SK-N-SH (cell line): ENCODE results near the gene LRRC34. TPM values are rescaled to one million over a fixed set of nuclear protein-coding genes. Genes with fewer than 3 reads are reported as not detected.

Source experiments
- CTCF ChIA-PET: fragments of 300-600, 350-600 bp; formaldehyde crosslinking; extraction: SDS; loops from one replicate; lab custom pipeline; 2021; lab: Yijun Ruan, JAX
- POLR2A ChIA-PET: fragments of 350-600 bp; sonication (Branson Sonifier 250); formaldehyde crosslinking; extraction: SDS; loops from one replicate; lab custom pipeline; 2020; ENCODE audit warnings: antibody characterized with exemption, inconsistent platforms; lab: Yijun Ruan, JAX
- DNase-seq: peaks from one replicate; pipeline ENCODE4 v3.0.0; 2012
- H2AFZ ChIP-seq: fragments of 200-600 bp; sonication (generic); 2 replicates; pipeline ENCODE4 v1.8.1; 2016; ENCODE audit warnings: antibody characterized with exemption, mild to moderate bottlenecking, low read depth
- H3F3A ChIP-seq: fragments of 200-600 bp; sonication (generic); replicated peaks from 2 replicates; pipeline ENCODE3; 2016; ENCODE audit warnings: antibody characterized with exemption, mild to moderate bottlenecking; ENCODE audit not compliant: insufficient read depth
- H3K27ac ChIP-seq, 2 experiments: fragments of 200-500 bp in 1 of 2; fragments of 200-600 bp in 1 of 2; sonication (Bioruptor generic) in 1 of 2; sonication (generic), shearing (Covaris generic) in 1 of 2; 2 replicates each; pipeline versions ENCODE4 v1.5.1 to v1.6.1; 2014 to 2016; ENCODE audit warnings: low read depth in 2 of 2, inconsistent platforms in 1 of 2, low read length in 1 of 2, mild to moderate bottlenecking in 1 of 2, mixed read lengths in 1 of 2
- H3K27me3 ChIP-seq: fragments of 200-600 bp; sonication (generic), shearing (Covaris generic); 2 replicates; pipeline ENCODE4 v1.6.1; 2016; ENCODE audit warnings: mixed run types; ENCODE audit not compliant: insufficient read depth
- H3K36me3 ChIP-seq, 2 experiments: fragments of 200-500 bp in 1 of 2; fragments of 200-600 bp in 1 of 2; sonication (Bioruptor generic) in 1 of 2; sonication (generic) in 1 of 2; replicated peaks in 1 of 2; 2 replicates each; pipeline versions ENCODE3 to v1.5.1; 2014 to 2016; ENCODE audit warnings: low read length in 1 of 2, mild to moderate bottlenecking in 1 of 2; ENCODE audit not compliant: insufficient read depth in 2 of 2, control insufficient read depth in 1 of 2
- H3K4me1 ChIP-seq, 2 experiments: fragments of 200-500 bp in 1 of 2; fragments of 200-600 bp in 1 of 2; sonication (Bioruptor generic) in 1 of 2; sonication (generic), shearing (Covaris generic) in 1 of 2; 2 replicates each; pipeline versions ENCODE4 v1.5.1 to v1.6.1; 2014 to 2016; ENCODE audit warnings: low read depth in 1 of 2, low read length in 1 of 2, mixed run types in 1 of 2; ENCODE audit not compliant: insufficient read depth in 2 of 2, control insufficient read depth in 1 of 2
- H3K4me2 ChIP-seq: fragments of 200-600 bp; sonication (generic), shearing (Covaris generic); 2 replicates; pipeline ENCODE4 v1.6.1; 2017; ENCODE audit warnings: mixed run types
- H3K4me3 ChIP-seq, 2 experiments: fragments of 200-500 bp in 1 of 2; fragments of 200-600 bp in 1 of 2; sonication (Bioruptor generic) in 1 of 2; sonication (generic), shearing (Covaris generic) in 1 of 2; 2 replicates each; pipeline versions ENCODE4 v1.5.1 to v1.8.1; 2014 to 2016; ENCODE audit warnings: low read depth in 2 of 2, inconsistent platforms in 1 of 2, low read length in 1 of 2, mild to moderate bottlenecking in 1 of 2, mixed read lengths in 1 of 2, moderate library complexity in 1 of 2
- H3K79me2 ChIP-seq: fragments of 200-600 bp; sonication (generic); 2 replicates; pipeline ENCODE4 v1.8.1; 2017; ENCODE audit warnings: mild to moderate bottlenecking; ENCODE audit not compliant: insufficient read depth
- H3K9ac ChIP-seq: fragments of 200-600 bp; sonication (generic); 2 replicates; pipeline ENCODE4 v1.6.1; 2017; ENCODE audit warnings: mixed run types
- H3K9me2 ChIP-seq: fragments of 200-600 bp; sonication (generic); 2 replicates; pipeline ENCODE4 v1.6.1; 2017; ENCODE audit warnings: mixed run types
- H3K9me3 ChIP-seq: fragments of 200-600 bp; sonication (generic); 2 replicates; pipeline ENCODE4 v1.6.1; 2017; ENCODE audit warnings: mixed run types, mild to moderate bottlenecking, moderate library complexity
- H4K20me1 ChIP-seq: fragments of 200-600 bp; sonication (generic); 2 replicates; pipeline ENCODE4 v1.6.1; 2017; ENCODE audit warnings: mild to moderate bottlenecking, mixed run types; ENCODE audit not compliant: insufficient read depth
- CHD2 ChIP-seq: fragments of 150-350 bp; IDR thresholded peaks from 2 replicates; pipeline ENCODE4 v1.6.1; 2018; ENCODE audit warnings: low read length; ENCODE audit not compliant: partially characterized antibody
- EP300 ChIP-seq, 2 experiments: IDR thresholded peaks; 2 replicates each; pipeline versions ENCODE4 v1.4.0 to v1.6.1; 2012; ENCODE audit warnings: borderline replicate concordance in 1 of 2, low read depth in 1 of 2, low read length in 1 of 2
- EZH2phosphoT487 ChIP-seq: fragments of 200-600 bp; sonication (generic); IDR thresholded peaks from 2 replicates; pipeline ENCODE4 v1.6.1; 2017; ENCODE audit warnings: low read depth, mixed run types, mild to moderate bottlenecking, antibody characterized with exemption, moderate library complexity, borderline replicate concordance
- FOSL2 ChIP-seq: IDR thresholded peaks from 2 replicates; pipeline ENCODE4 v1.4.0; 2012; ENCODE audit warnings: low read depth, mild to moderate bottlenecking, moderate library complexity, borderline replicate concordance
- FOXM1 ChIP-seq: IDR thresholded peaks from 2 replicates; pipeline ENCODE4 v1.4.0; 2012; ENCODE audit warnings: low read depth, mild to moderate bottlenecking
- GATA2 ChIP-seq: sonication (generic); formaldehyde crosslinking; IDR thresholded peaks from 2 replicates; pipeline ENCODE4 v1.5.0; 2020; ENCODE audit warnings: mild to moderate bottlenecking, missing genetic modification reagents
- JUND ChIP-seq: IDR thresholded peaks from 2 replicates; pipeline ENCODE4 v1.4.0; 2012
- MEF2A ChIP-seq: IDR thresholded peaks from 2 replicates; pipeline ENCODE4 v1.4.0; 2012; ENCODE audit warnings: low read depth, borderline replicate concordance
- MXI1 ChIP-seq: IDR thresholded peaks from 2 replicates; pipeline ENCODE4 v1.6.1; 2012; ENCODE audit warnings: mild to moderate bottlenecking, low read depth, low read length, improper control_type of control experiment
- NRF1 ChIP-seq: IDR thresholded peaks from 2 replicates; pipeline ENCODE4 v1.6.1; 2012; ENCODE audit warnings: low read depth, mild to moderate bottlenecking, low read length
- POLR2AphosphoS5 ChIP-seq: IDR thresholded peaks from 2 replicates; pipeline ENCODE4 v1.6.1; 2012; ENCODE audit warnings: low read depth, low read length
- RXRA ChIP-seq: IDR thresholded peaks from 2 replicates; pipeline ENCODE4 v1.4.0; 2012; ENCODE audit warnings: low read depth, mild to moderate bottlenecking, borderline replicate concordance
- YY1 ChIP-seq: IDR thresholded peaks from 2 replicates; pipeline ENCODE4 v1.4.0; 2012; ENCODE audit warnings: low read depth, mild to moderate bottlenecking
- WGBS: methylation state at CpG from one replicate; pipeline ENCODE4 v1.1.6; 2017; ENCODE audit warnings: low lambda C conversion rate; 5-methylcytosine and 5-hydroxymethylcytosine counted together
- polyA plus RNA-seq, 3 experiments: library from polyadenylated mRNA; depleted of rRNA; stranded (reverse); fragments of >200 nt; gene quantifications; 2 replicates each; pipeline ENCODE4 v1.2.3, GENCODE V29; 2012
- TF ChIP-seq, protein P1 (sequence below): fragments of 150-350 bp; IDR thresholded peaks from 2 replicates; pipeline ENCODE4 v1.6.1; 2016; ENCODE audit warnings: mild to moderate bottlenecking, low read depth, low read length
- TF ChIP-seq, protein P2 (sequence below): fragments of 200-600 bp; sonication (generic); IDR thresholded peaks from 2 replicates; pipeline ENCODE4 v1.6.1; 2017; ENCODE audit warnings: antibody characterized with exemption, mild to moderate bottlenecking, moderate library complexity
- TF ChIP-seq, protein P3 (sequence below): IDR thresholded peaks from 2 replicates; pipeline ENCODE4 v1.6.1; 2012; ENCODE audit warnings: mild to moderate bottlenecking, low read depth, low read length, moderate library complexity

LRRC34 gene
- polyA plus RNA-seq, 1 of the 3 experiments (the other 2 are of a cell fraction): 1.6 TPM

DNA sequence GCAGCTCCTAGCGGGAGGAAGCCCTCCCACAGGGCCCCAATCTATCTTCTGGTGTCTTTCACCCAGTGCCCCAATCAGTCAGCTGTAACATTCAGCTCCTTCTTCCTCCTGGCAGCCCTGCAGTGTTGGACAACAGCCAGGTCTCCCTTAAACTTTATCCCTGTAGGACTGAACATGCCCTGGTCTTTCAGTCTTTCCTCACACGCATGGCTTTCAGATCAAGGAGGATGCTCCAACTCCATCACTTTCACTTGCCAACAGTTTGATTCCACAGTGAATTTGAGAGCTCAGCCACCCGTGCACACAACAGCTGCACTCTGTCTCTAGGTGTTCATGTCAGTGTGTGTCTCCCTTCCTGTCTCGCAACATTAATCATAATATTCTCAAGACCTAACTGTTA is 28.5 kb upstream of the LRRC34 start:
- Histone ChIP-seq H3K4me2 (no peak overlapping the region), H3K9ac (no peak overlapping the region), H4K20me1 (no peaks in the 10 kb centered on the region), H3K27me3 (no peaks in the 10 kb centered on the region), H2AFZ (no peak overlapping the region), H3K4me1 (peaks cover 0 to 4% of the 10 kb centered on the region in 2 experiments; a peak in 1 of 4 replicates), H3K36me3 (no peaks in the 10 kb centered on the region), H3K79me2 (no peaks in the 10 kb centered on the region), H3K9me2 (no peaks in the 10 kb centered on the region), H3F3A (no peaks in the 10 kb centered on the region), H3K27ac (no peak overlapping the region), H3K4me3 (no peak overlapping the region), H3K9me3 (no peaks in the 10 kb centered on the region)
- TF ChIP-seq RXRA (no peak), GATA2 (no peak), YY1 (no peak), MXI1 (no peak), EP300 (IDR thresholded peaks at IDR 0.05; ENCODE audit: borderline replicate concordance in 1 of 2, low read depth in 1 of 2, low read length in 1 of 2) (no peak), CHD2 (no peak), FOSL2 (no peak), MEF2A (no peak), EZH2phosphoT487 (no peak), POLR2AphosphoS5 (no peak), FOXM1 (no peak), JUND (no peak), NRF1 (no peak)
- TF ChIP-seq, protein P1, sequence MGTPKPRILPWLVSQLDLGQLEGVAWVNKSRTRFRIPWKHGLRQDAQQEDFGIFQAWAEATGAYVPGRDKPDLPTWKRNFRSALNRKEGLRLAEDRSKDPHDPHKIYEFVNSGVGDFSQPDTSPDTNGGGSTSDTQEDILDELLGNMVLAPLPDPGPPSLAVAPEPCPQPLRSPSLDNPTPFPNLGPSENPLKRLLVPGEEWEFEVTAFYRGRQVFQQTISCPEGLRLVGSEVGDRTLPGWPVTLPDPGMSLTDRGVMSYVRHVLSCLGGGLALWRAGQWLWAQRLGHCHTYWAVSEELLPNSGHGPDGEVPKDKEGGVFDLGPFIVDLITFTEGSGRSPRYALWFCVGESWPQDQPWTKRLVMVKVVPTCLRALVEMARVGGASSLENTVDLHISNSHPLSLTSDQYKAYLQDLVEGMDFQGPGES: no peak
- TF ChIP-seq, protein P2, sequence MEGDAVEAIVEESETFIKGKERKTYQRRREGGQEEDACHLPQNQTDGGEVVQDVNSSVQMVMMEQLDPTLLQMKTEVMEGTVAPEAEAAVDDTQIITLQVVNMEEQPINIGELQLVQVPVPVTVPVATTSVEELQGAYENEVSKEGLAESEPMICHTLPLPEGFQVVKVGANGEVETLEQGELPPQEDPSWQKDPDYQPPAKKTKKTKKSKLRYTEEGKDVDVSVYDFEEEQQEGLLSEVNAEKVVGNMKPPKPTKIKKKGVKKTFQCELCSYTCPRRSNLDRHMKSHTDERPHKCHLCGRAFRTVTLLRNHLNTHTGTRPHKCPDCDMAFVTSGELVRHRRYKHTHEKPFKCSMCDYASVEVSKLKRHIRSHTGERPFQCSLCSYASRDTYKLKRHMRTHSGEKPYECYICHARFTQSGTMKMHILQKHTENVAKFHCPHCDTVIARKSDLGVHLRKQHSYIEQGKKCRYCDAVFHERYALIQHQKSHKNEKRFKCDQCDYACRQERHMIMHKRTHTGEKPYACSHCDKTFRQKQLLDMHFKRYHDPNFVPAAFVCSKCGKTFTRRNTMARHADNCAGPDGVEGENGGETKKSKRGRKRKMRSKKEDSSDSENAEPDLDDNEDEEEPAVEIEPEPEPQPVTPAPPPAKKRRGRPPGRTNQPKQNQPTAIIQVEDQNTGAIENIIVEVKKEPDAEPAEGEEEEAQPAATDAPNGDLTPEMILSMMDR: no peak
- TF ChIP-seq, protein P3, sequence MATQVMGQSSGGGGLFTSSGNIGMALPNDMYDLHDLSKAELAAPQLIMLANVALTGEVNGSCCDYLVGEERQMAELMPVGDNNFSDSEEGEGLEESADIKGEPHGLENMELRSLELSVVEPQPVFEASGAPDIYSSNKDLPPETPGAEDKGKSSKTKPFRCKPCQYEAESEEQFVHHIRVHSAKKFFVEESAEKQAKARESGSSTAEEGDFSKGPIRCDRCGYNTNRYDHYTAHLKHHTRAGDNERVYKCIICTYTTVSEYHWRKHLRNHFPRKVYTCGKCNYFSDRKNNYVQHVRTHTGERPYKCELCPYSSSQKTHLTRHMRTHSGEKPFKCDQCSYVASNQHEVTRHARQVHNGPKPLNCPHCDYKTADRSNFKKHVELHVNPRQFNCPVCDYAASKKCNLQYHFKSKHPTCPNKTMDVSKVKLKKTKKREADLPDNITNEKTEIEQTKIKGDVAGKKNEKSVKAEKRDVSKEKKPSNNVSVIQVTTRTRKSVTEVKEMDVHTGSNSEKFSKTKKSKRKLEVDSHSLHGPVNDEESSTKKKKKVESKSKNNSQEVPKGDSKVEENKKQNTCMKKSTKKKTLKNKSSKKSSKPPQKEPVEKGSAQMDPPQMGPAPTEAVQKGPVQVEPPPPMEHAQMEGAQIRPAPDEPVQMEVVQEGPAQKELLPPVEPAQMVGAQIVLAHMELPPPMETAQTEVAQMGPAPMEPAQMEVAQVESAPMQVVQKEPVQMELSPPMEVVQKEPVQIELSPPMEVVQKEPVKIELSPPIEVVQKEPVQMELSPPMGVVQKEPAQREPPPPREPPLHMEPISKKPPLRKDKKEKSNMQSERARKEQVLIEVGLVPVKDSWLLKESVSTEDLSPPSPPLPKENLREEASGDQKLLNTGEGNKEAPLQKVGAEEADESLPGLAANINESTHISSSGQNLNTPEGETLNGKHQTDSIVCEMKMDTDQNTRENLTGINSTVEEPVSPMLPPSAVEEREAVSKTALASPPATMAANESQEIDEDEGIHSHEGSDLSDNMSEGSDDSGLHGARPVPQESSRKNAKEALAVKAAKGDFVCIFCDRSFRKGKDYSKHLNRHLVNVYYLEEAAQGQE: no peak
- POLR2A ChIA-PET: no interaction called here
- no peak for DNase-seq
- CTCF ChIA-PET: interaction anchor here (1.4 kb wide), 1 partner anchor 21 kb away, joined by 5 read pairs; no protein-coding TSS in a partner anchor
- 62% methylated on average over 4 of the region's 4 CpGs for WGBS
